Measurements from ENCODE around the gene ASB10. TPM values are rescaled to one million over a fixed set of nuclear protein-coding genes. Genes with fewer than 3 reads are reported as not detected.

The ASB10 gene
- total RNA-seq, 6 experiments from 2014 or later, result not detected

DNA sequence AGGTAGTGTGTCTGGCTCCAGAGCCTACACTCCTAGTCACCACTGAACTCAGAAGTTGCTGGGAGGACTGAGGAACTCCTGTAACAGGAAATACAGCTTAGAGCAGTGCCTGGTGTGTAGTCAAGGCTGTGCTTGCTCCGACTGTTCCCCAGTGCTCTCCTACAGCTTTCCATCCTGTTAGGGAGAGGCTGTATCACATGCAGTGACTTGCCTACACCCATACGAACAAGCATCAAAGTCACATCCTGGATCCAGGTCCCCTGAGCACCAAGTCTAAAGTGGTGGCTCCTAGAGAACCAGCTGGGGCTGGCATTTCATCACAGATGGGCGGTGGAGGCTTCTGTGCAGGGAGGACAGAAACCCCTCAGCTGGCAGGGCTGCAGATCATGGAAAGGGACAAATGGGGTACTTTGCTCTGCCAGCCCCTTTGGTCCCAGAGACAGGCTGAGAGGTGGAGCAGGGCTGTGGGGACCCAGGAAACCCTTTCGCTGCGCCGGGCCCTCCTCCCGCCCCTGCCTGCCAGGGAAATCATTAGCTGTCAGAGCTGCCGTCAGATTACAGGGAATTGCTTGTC is 7.7 kb downstream of the ASB10 start:
- intact Hi-C loops (cut with DNase I), result loop anchor here in 1 of 2 donors (10.0 kb wide), 1 partner anchor 55 kb away; no protein-coding TSS in a partner anchor
- DNase-seq (peak in 1 of 3 donors; percentile 26), ATAC-seq (no peak)
- TF ChIP-seq, protein P1, sequence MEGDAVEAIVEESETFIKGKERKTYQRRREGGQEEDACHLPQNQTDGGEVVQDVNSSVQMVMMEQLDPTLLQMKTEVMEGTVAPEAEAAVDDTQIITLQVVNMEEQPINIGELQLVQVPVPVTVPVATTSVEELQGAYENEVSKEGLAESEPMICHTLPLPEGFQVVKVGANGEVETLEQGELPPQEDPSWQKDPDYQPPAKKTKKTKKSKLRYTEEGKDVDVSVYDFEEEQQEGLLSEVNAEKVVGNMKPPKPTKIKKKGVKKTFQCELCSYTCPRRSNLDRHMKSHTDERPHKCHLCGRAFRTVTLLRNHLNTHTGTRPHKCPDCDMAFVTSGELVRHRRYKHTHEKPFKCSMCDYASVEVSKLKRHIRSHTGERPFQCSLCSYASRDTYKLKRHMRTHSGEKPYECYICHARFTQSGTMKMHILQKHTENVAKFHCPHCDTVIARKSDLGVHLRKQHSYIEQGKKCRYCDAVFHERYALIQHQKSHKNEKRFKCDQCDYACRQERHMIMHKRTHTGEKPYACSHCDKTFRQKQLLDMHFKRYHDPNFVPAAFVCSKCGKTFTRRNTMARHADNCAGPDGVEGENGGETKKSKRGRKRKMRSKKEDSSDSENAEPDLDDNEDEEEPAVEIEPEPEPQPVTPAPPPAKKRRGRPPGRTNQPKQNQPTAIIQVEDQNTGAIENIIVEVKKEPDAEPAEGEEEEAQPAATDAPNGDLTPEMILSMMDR (IDR thresholded peaks at IDR 0.05), result no peak
- no peak for TF ChIP-seq POLR2A (IDR thresholded peaks at IDR 0.05)
- Histone ChIP-seq H3K4me1 (no peaks in the 10 kb centered on the region), H3K36me3 (no peaks in the 10 kb centered on the region), H3K27me3 (no peaks in the 10 kb centered on the region), H3K4me3 (no peak overlapping the region), H3K27ac (no peak overlapping the region), H3K9me3 (no peaks in the 10 kb centered on the region)
- 33% methylated on average over 1 of the region's 8 CpGs for WGBS (ENCODE audit: insufficient coverage, low coverage, low lambda C conversion rate, missing lambda C conversion rate)

- Histone ChIP-seq H3K9me3 (no peaks in the 10 kb centered on the region), H3K36me3 (no peaks in the 10 kb centered on the region), H3K27ac (no peak overlapping the region), H3K27me3 (no peaks in the 10 kb centered on the region), H3K4me3 (no peak overlapping the region), H3K4me1 (no peaks in the 10 kb centered on the region)
- no peak for TF ChIP-seq POLR2A (IDR thresholded peaks at IDR 0.05)
- TF ChIP-seq, protein P1 (IDR thresholded peaks at IDR 0.05), result no peak
- DNase-seq (peak in 1 of 3 donors; percentile 18), ATAC-seq (no peak)
- intact Hi-C loops (cut with DNase I), result loop anchor here in 1 of 2 donors (10.0 kb wide), 1 partner anchor 54 kb away; no protein-coding TSS in a partner anchor
- WGBS (ENCODE audit: insufficient coverage, low coverage, low lambda C conversion rate, missing lambda C conversion rate), result no CpG with 5 or more reads among the region's 2 CpGs
Observed at GRCh38 chr7:151178831-151179230, 8.2 kb downstream of the ASB10 start.

- H3K36me3 ChIP-seq, result no peaks in the 10 kb centered on the region
- no peak for ATAC-seq
- no peak overlapping the region for H3K27ac ChIP-seq
- intact Hi-C loops (cut with DNase I), result loop anchor here in 1 of 2 donors (10.0 kb wide), 1 partner anchor 53 kb away; no protein-coding TSS in a partner anchor
- no peaks in the 10 kb centered on the region for H3K4me1 ChIP-seq
- H3K9me3 ChIP-seq, result no peaks in the 10 kb centered on the region
- H3K27me3 ChIP-seq, result no peaks in the 10 kb centered on the region
- TF ChIP-seq, protein P1 (IDR thresholded peaks at IDR 0.05), result no peak
- no peak for TF ChIP-seq POLR2A (IDR thresholded peaks at IDR 0.05)
- no peak overlapping the region for H3K4me3 ChIP-seq
- peak in 1 of 3 donors; percentile 25 for DNase-seq
- 72% methylated on average over 7 of the region's 9 CpGs for WGBS (ENCODE audit: insufficient coverage, low coverage, low lambda C conversion rate, missing lambda C conversion rate)
Observed at GRCh38 chr7:151178236-151178635, 8.8 kb downstream of the ASB10 start.

DNA sequence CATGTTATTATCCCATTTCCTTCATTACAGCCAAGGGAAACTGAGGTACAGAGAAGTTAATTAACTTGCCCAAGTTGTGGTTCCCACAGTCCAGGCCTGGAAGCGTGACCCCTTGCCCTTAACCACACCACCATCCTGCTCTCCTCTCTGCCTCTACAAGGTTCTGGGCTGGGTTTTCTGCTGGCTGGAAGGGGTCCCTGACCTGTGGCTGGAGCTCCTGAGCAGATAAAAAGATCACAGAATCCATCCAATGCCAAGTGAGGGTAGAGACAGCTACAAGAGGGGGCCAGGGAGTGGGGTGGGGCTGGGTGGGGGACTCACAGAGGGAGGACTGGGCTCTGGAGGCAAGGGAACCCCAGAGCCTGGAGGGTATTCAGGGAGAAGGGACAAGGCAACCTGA is 9.7 kb downstream of the ASB10 start:
- TF ChIP-seq, protein P1 (IDR thresholded peaks at IDR 0.05), result no peak
- no peak for TF ChIP-seq POLR2A (IDR thresholded peaks at IDR 0.05)
- H3K36me3 ChIP-seq, result no peaks in the 10 kb centered on the region
- WGBS (ENCODE audit: insufficient coverage, low coverage, low lambda C conversion rate, missing lambda C conversion rate), result 75% methylated on average over 1 of the region's 1 CpG
- H3K4me1 ChIP-seq, result no peaks in the 10 kb centered on the region
- intact Hi-C loops (cut with DNase I), result loop anchor here in 1 of 2 donors (10.0 kb wide), 1 partner anchor 53 kb away; no protein-coding TSS in a partner anchor
- no peak overlapping the region for H3K27ac ChIP-seq
- H3K4me3 ChIP-seq, result no peak overlapping the region
- peaks cover 0 to 4% of the 10 kb centered on the region in 2 donors for H3K27me3 ChIP-seq
- H3K9me3 ChIP-seq, result no peaks in the 10 kb centered on the region
- DNase-seq, result peak in 1 of 3 donors; percentile 18
- no peak for ATAC-seq
